Raji (cell line): Measurements from ENCODE around the gene CDC42SE2.

Source experiments
- POLR2A ChIP-seq: IDR thresholded peaks from 2 replicates; pipeline ENCODE4 v1.6.1; 2011; ENCODE audit warnings: low read depth, low read length, control low read depth; ENCODE audit not compliant: insufficient read depth

CDC42SE2 gene

GRCh38 chr5:131323378-131323777 lies 59.5 kb downstream of the CDC42SE2 start:
- TF ChIP-seq POLR2A, result no peak

DNA sequence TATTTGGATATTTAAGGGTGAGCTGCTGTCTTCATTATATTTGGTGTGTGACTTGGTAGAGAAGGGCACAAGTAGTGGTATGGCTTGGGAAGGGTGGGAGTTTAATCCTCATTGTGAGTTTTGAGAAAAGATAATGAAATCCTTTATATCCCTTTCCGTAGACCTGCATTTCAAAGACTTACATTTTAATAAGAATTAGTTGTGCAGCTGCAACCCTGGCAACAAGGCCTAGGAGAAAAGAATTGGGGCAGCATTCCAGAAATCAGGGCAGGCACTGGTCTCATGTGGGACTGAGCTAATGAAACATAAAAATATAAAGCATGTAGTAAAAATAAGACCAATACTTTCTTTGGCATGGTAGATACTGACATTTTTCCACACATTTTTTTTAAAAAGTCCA lies 60.5 kb downstream of the CDC42SE2 start:
- no peak for TF ChIP-seq POLR2A

DNA sequence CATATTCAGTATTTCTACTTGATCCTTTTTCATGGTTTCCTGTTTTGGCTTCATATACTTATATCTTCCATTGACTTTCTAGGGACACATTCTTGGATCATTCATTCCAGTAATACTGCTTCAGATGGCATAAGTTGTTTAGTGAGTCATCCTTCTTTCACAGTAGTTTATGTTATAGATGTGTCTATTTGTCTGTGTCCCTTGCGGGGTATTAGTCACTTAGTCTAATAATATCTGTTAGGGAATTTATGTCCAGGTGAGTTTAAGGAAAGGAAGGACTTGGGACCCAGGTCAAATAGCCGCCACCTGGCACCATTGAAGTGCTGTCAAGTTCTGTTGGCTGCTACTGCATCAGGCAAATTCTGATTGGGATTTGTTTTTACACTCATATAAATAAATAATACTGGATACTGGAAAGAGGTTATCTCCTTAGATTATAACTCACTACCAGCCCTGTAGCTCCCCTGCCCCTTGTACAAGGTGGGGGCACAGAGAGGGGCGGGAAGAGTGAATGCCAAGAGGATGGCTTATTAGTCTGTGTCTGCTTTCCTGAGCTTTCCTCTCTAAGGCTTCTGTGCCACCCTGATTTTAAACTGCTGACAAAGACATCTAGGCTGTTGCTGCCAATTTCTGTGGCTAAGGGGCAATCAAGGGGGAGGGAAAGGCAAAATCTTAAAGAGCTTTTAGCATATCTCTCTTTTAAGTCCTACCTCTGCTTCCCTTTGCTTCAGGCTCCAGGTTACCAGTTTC lies 64.9 kb downstream of the CDC42SE2 start:
- no peak for TF ChIP-seq POLR2A

DNA sequence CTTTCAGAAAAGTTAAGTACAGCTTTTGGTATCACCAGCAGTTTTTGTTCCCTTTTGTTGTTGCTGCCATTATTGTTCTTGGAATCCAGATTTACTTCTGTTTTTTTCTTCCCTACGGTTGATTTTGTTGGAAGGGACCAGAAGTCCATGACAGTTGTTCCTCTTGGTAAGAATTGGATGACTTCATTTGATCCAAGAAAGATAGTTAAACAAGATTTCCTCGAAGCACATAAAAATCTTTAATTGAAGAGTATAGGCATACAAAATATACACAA lies 65.4 kb downstream of the CDC42SE2 start:
- TF ChIP-seq POLR2A, result no peak

GRCh38 chr5:131330031-131330430 lies 66.2 kb downstream of the CDC42SE2 start:
- no peak for TF ChIP-seq POLR2A

DNA sequence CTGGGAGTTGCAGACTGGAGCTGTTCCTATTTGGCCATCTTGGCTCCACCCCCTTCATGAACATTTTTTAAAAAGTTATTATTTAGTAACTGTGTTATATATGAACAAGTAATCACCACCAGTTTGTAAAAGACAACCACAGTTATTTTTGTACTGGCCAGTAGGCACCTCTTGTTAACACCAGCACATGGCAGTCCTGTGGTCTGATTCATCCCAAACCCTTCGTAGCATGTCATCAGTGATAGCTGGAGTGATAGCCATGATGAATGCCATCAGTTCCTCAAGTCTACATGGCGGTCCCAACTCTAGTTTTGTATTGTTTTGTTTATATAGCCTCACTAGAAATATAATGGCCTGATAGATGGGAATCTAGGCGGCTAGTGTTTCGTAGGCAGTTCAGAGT lies 74.2 kb downstream of the CDC42SE2 start:
- no peak for TF ChIP-seq POLR2A

DNA sequence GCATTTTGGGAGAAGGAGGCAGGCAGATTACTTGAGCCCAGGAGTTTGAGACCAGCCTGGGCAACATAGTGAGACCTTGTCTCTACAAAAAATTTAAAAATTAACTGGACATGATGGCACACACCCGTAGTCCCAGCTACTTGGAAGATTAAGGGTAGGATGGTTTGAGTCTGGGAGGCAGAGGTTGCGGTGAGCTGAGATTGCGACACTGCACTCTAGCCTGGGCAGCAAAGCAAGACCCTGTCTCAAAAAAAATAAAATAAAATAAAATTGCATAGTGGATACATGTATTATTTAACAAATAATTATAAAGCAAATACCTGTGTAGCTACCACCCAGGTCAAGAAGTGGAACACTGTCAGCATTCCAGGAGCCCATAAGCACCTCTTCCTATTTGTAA lies 90.1 kb downstream of the CDC42SE2 start:
- no peak for TF ChIP-seq POLR2A

DNA sequence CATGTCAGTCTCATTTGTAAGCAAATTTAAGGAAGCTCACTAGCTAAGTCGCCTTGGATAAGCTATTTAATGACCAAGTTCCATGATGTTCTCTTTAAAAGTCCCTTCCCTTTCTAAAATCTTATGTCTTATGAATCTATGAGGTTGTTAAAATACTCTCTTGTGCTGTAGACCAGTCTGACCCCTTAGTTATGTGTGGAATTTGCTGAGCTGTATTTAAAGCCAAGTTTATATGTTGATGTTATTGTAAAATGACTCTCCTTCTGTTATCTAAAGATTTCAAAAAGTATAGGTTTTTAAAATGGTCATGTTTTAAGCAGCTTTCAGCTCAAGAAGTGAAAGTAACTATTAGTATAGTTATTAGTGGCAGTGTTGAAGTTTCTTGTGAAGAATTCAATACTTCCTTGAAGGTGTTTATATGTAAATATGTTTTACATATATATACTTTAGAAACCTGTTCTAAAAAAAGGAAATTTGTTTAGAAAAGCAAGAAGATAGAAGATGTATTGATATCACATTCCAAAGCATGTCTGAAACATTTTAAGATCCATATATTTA lies 92.2 kb downstream of the CDC42SE2 start:
- no peak for TF ChIP-seq POLR2A

DNA sequence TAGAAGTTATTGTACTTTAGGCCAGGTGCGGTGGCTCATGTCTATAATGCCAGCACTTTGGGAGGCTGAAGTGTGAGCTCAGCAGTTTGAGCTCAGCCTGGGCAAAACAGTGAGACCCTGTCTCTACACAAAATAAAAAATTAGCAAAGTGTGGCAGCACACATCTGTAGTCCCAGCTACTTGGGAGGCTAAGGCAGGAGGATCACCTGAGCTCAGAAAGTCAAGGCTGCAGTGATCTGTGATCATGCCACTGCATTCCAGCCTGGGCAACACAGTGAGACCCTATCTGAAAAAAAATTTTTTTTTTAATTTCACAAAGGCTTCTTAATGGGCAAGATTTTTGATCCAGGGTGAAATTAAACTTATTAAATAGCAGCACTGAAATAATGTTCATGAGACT lies 92.8 kb downstream of the CDC42SE2 start:
- TF ChIP-seq POLR2A, result no peak

- TF ChIP-seq POLR2A, result no peak
Measured at GRCh38 chr5:131357739-131358561, 94.1 kb downstream of the CDC42SE2 start.

- no peak for TF ChIP-seq POLR2A
Measured at GRCh38 chr5:131361677-131362315, 97.9 kb downstream of the CDC42SE2 start.

GRCh38 chr5:131363811-131364506 lies 100.1 kb downstream of the CDC42SE2 start:
- no peak for TF ChIP-seq POLR2A

- TF ChIP-seq POLR2A, result no peak
Measured at GRCh38 chr5:131364507-131365050, 100.7 kb downstream of the CDC42SE2 start.

GRCh38 chr5:131366428-131366827 lies 102.6 kb downstream of the CDC42SE2 start:
- no peak for TF ChIP-seq POLR2A

GRCh38 chr5:131367219-131367860 lies 103.5 kb downstream of the CDC42SE2 start:
- no peak for TF ChIP-seq POLR2A

DNA sequence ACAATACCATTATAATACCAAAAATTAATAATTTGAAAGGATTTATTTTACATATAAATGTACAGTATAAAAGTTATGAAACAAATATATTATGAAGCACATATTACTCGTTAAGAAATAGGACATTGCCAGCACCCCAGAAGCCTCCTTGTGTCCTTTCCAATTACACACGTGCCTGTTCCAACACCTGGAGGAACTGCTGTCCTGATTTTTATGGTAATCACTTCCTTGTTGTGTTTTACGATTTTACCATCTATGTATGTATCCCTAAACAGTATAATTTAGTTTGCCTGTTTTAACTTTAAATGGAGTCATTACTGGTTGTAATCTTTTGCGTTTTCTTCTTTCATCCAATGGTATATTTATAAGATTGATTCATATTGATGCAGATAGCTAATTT lies 105.0 kb downstream of the CDC42SE2 start:
- no peak for TF ChIP-seq POLR2A
